ENCODE measurements around the gene PRR7. TPM values are rescaled to one million over a fixed set of nuclear protein-coding genes. Genes with fewer than 3 reads are reported as not detected.
"Not testable (repeated sequence)": the region's sequence is repeated elsewhere in the genome, so short reads cannot be mapped to it uniquely, and the experiment has no call there.

Gene PRR7
- total RNA-seq, 1 donor from 2014 or later, result 18.1 TPM

DNA sequence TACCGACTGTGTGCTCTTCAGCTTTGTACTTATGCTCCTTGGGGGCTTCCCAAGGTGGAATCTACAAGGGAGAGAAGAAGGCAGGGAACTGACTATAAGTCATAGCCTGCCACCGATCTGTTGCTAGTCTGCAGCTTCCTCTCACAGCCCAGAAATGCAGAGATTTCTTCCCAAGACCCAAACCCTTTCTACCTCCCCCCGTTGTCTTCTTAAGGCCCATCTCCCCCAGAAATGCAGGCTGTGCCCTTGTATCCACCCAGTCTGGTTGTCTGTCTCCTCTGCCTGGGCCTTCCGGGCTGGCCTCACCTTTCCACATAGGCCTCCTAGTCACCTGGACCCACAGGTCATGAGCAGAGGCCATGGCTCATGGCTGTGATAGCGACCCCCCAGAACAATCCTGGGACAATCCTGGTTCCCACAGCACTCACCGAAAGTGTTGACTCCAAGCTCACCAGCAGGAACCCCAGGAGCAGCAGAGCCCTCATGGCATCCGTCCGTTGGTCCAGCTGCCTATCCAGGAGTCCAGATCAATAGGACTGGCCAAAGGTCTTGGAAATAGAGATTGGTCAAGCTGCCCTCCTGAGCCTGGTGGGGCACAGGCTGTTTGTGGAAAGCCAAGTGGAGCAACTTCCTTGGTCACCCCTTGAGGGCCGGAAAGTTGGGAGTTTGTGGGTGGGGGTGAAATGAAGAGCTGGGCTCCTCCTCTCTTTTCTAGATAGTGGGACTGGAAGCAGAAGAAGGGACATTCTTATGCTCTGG is 37.4 kb upstream of the PRR7 start, which contains the start of gene F12:
Gene F12 (minus strand): TSS at position 522 of the 759 bp plus-strand sequence. CDS start 37 bp downstream, at position 485.
- no peak for DNase-seq (ENCODE audit: low spot score in 2 of 2)
- Histone ChIP-seq H3K36me3 (no peaks in the 10 kb centered on the region), H3K27ac (no peak within 1 kb of the TSS), H3K4me3 (no peak within 1 kb of the TSS), H3K4me1 (peaks cover 3 to 4% of the 10 kb centered on the region in 2 donors), H3K27me3 (no peaks in the 10 kb centered on the region), H3K9me3 (no peaks in the 10 kb centered on the region)
- TF ChIP-seq, protein P1, sequence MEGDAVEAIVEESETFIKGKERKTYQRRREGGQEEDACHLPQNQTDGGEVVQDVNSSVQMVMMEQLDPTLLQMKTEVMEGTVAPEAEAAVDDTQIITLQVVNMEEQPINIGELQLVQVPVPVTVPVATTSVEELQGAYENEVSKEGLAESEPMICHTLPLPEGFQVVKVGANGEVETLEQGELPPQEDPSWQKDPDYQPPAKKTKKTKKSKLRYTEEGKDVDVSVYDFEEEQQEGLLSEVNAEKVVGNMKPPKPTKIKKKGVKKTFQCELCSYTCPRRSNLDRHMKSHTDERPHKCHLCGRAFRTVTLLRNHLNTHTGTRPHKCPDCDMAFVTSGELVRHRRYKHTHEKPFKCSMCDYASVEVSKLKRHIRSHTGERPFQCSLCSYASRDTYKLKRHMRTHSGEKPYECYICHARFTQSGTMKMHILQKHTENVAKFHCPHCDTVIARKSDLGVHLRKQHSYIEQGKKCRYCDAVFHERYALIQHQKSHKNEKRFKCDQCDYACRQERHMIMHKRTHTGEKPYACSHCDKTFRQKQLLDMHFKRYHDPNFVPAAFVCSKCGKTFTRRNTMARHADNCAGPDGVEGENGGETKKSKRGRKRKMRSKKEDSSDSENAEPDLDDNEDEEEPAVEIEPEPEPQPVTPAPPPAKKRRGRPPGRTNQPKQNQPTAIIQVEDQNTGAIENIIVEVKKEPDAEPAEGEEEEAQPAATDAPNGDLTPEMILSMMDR (IDR thresholded peaks at IDR 0.05), result no peak
- intact Hi-C loops (cut with DNase I), result no loop called here

- Histone ChIP-seq H3K27me3 (no peaks in the 10 kb centered on the region), H3K36me3 (no peaks in the 10 kb centered on the region), H3K4me1 (no peaks in the 10 kb centered on the region), H3K9me3 (no peaks in the 10 kb centered on the region), H3K4me3 (no peak overlapping the region), H3K27ac (no peak overlapping the region)
- no peak for DNase-seq (ENCODE audit: low spot score in 2 of 2)
- intact Hi-C loops (cut with DNase I), result no loop called here
- TF ChIP-seq, protein P1 (IDR thresholded peaks at IDR 0.05), result no peak
Measured at GRCh38 chr5:177410575-177410974, 36.0 kb upstream of the PRR7 start.

DNA sequence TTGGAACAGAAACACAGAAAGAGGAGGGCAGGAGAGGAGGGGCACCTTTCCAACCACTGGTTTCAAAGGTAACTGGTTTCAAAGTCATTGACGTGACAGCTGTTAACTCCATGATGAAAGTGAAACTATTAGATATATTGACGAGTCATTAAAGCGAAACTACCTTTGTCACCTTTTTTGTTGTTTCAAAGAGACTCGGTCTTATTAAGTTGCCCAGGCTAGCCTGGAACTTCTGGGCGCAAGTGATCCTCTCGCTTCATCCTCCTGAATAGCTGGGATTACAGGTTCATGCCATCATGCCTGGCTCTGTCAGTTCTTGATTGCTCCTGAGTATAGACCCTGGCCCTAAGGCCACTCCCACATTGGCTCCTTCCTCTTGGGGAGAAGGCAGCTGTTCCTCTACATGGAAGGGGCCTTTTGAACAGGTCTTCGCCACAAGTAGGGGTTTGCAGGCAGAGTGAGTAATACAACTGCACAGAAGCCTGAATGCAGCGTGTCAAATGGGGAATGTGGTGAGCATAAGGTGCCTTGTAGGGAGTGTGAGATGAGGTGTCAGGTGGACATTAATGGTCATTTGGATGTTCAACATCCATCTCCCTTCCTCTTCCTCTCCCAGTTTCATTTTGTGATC is 33.9 kb upstream of the PRR7 start:
- DNase-seq (ENCODE audit: low spot score in 2 of 2), result no peak
- H3K27ac ChIP-seq, result no peak overlapping the region
- no peaks in the 10 kb centered on the region for H3K27me3 ChIP-seq
- H3K9me3 ChIP-seq, result no peaks in the 10 kb centered on the region
- intact Hi-C loops (cut with DNase I), result no loop called here
- TF ChIP-seq, protein P1 (IDR thresholded peaks at IDR 0.05), result no peak
- no peaks in the 10 kb centered on the region for H3K4me1 ChIP-seq
- H3K4me3 ChIP-seq, result no peak overlapping the region
- no peaks in the 10 kb centered on the region for H3K36me3 ChIP-seq

DNA sequence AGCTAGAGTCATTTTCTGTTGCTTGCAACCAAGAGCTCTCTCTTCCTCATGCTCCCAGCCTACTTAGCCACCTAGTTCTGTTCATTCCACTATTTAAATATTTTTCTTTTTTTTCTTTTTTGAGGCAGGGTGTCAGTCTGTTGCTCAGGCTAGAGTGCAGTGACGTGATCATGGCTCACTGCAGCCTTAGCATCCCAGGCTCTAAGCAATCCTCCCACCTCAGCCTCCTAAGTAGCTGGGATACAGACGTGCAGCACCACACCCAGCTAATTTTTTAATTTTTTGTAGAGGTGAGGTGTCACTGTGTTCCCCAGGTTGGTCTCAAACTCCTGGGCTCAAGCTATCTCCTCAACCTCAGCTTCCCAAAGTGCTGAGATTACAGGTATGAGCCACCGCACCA is 32.1 kb upstream of the PRR7 start:
- intact Hi-C loops (cut with DNase I), result no loop called here
- no peak for DNase-seq (ENCODE audit: low spot score in 2 of 2)
- no peak overlapping the region for H3K4me3 ChIP-seq
- TF ChIP-seq, protein P1 (IDR thresholded peaks at IDR 0.05), result no peak
- no peaks in the 10 kb centered on the region for H3K36me3 ChIP-seq
- no peak overlapping the region for H3K27ac ChIP-seq
- no peaks in the 10 kb centered on the region for H3K9me3 ChIP-seq
- H3K4me1 ChIP-seq, result no peaks in the 10 kb centered on the region
- H3K27me3 ChIP-seq, result no peaks in the 10 kb centered on the region

DNA sequence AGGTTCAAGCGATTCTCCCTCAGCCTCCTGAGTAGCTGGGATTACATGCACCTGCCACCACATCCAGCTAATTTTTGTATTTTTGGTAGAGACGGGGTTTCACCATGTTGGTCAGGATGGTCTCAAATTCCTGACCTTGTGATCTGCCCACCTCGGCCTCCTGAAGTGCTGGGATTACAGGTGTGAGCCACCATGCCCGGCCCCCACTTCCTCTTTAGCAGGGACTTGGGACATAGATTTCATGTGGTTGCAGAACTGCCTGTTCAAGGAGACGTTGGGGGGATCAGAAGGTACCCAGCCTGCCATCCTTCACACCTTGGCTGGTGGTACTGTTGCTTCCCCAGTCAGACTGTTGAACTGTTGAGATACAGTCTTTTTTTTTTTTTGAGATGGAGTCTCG is 29.5 kb upstream of the PRR7 start:
- H3K27me3 ChIP-seq; intact Hi-C loops (cut with DNase I); DNase-seq (ENCODE audit: low spot score in 2 of 2); H3K36me3 ChIP-seq; H3K4me1 ChIP-seq; H3K27ac ChIP-seq; H3K9me3 ChIP-seq; H3K4me3 ChIP-seq: not testable (repeated sequence)

GRCh38 chr5:177419046-177419445 is 27.6 kb upstream of the PRR7 start:
- TF ChIP-seq, protein P1 (IDR thresholded peaks at IDR 0.05), result no peak
- intact Hi-C loops (cut with DNase I), result no loop called here

DNA sequence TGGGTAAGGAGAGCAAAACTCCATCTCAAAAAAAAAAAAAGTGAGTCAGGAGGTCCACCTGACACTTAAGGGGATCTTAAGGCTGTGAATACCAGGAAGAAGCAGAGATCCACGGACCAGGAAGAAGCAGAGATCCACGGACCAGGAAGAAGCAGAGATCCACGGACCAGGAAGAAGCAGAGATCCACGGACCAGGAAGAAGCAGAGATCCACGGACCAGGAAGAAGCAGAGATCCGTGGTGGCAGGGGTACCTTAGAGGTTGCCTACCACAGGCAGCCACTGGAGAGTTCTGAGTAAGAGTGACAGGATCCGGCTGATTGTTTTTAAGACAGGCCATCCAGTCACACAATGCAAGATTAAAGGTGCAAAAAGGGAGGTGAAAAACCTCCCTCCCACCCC is 26.1 kb upstream of the PRR7 start:
- intact Hi-C loops (cut with DNase I), result loop anchor here (10.0 kb wide), 1 partner anchor 784 kb away; the partner anchor contains the start of gene HNRNPAB
- H3K27ac ChIP-seq; H3K4me3 ChIP-seq; H3K36me3 ChIP-seq; H3K27me3 ChIP-seq; DNase-seq (ENCODE audit: low spot score in 2 of 2); H3K9me3 ChIP-seq; H3K4me1 ChIP-seq: not testable (repeated sequence)

More at GRCh38 chr5:177419046-177419445, 27.6 kb upstream of the PRR7 start:
- no peak for DNase-seq (ENCODE audit: low spot score in 2 of 2)
- no peaks in the 10 kb centered on the region for H3K9me3 ChIP-seq
- no peaks in the 10 kb centered on the region for H3K36me3 ChIP-seq
- no peaks in the 10 kb centered on the region for H3K4me1 ChIP-seq
- no peaks in the 10 kb centered on the region for H3K27me3 ChIP-seq
- no peak overlapping the region for H3K4me3 ChIP-seq
- no peak overlapping the region for H3K27ac ChIP-seq
